BLaER1 treated with 17β-estradiol and CSF1 and Interleukin-3, amounts not matched to agents 10 nM and 100 nM (cell line): ENCODE results near the gene CALCOCO1.

Experiments used
- H3K27ac ChIP-seq, 11 experiments: shearing (Covaris generic); formaldehyde crosslinking; 2 replicates each; pipeline ENCODE4 v1.8.1; 2022
- H3K27me3 ChIP-seq, 11 experiments: shearing (Covaris generic); formaldehyde crosslinking; 2 replicates each; pipeline ENCODE4 v1.8.1; 2022
- H3K36me3 ChIP-seq, 11 experiments: shearing (Covaris generic); formaldehyde crosslinking; 2 replicates each; pipeline ENCODE4 v1.8.1; 2022
- H3K4me1 ChIP-seq, 10 experiments: shearing (Covaris generic); formaldehyde crosslinking; 2 replicates each; pipeline ENCODE4 v1.8.1; 2022
- H3K4me2 ChIP-seq, 11 experiments: shearing (Covaris generic); formaldehyde crosslinking; 2 replicates each; pipeline ENCODE4 v1.8.1; 2022
- H3K4me3 ChIP-seq, 10 experiments: shearing (Covaris generic); formaldehyde crosslinking; 2 replicates each; pipeline ENCODE4 v1.8.1; 2022
- H3K9ac ChIP-seq, 11 experiments: shearing (Covaris generic); formaldehyde crosslinking; 2 replicates each; pipeline ENCODE4 v1.8.1; 2022
- H3K9me3 ChIP-seq, 11 experiments: shearing (Covaris generic); formaldehyde crosslinking; replicated peaks in 1 of 11; 2 replicates each; pipeline ENCODE4 v1.8.1; 2022
- H4K20me1 ChIP-seq, 11 experiments: shearing (Covaris generic); formaldehyde crosslinking; 2 replicates each; pipeline ENCODE4 v1.8.1; 2022
- Cebpa-rat ChIP-seq, 11 experiments: shearing (Covaris generic); IDR thresholded peaks; 2 replicates each; pipeline ENCODE4 v1.8.1; 2022

The CALCOCO1 gene

DNA sequence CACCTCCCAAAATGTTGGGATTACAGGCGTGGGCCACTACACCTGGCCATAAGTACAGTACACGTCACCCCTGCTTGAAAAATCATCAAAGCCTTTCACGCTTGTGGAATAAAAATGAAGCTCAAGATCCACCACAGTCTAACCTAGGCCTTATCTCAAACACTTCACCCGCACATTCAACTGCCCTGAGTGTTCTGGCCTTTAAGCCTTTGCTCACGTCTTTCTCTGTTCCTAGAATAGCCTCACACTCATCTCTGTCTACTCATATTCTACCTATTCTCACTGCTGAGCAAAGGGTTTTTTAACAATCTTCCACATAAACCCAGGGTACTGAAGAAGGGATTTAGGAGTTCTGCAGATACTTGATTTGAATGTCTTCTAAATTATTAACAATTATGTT, 9.9 kb downstream of the CALCOCO1 start:
- Histone ChIP-seq H3K36me3 (peaks cover 36 to 100% (median 78%) of the 10 kb centered on the region in 11 experiments; a peak in 20 of 22 replicates), H4K20me1 (peaks cover 0 to 15% (median 0%) of the 10 kb centered on the region in 11 experiments; a peak in 3 of 22 replicates), H3K4me3 (no peak overlapping the region), H3K4me2 (no peak overlapping the region), H3K27me3 (no peaks in the 10 kb centered on the region), H3K9ac (no peak overlapping the region), H3K9me3 (no peaks in the 10 kb centered on the region), H3K27ac (no peak overlapping the region), H3K4me1 (no peaks in the 10 kb centered on the region)
- TF ChIP-seq Cebpa-rat (IDR thresholded peaks at IDR 0.05) = no peak

DNA sequence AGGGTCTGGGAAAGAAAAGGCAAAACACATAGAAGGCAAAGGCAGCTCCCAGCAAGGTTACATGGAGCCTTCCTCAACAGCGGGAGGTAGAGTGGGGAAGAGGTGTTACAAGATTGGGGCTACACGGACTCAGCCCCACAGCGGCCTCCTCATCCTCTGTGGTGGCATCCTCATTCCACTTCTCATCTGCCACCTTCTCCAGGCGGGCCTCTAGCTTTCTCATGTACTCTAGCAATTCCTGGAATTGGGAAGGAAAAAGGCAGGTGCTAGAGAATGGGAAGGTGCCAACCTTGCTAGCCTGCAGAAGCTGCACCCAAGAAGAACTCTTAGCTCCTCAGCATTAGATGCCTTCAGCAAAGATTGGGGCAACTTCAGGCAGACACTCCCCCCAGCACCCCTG, 13.2 kb downstream of the CALCOCO1 start:
- H3K4me2 ChIP-seq = no peak overlapping the region
- H3K27ac ChIP-seq = no peak overlapping the region
- H3K4me1 ChIP-seq = no peaks in the 10 kb centered on the region
- peaks cover 13 to 77% (median 52%) of the 10 kb centered on the region in 11 experiments; a peak in 20 of 22 replicates for H3K36me3 ChIP-seq
- TF ChIP-seq Cebpa-rat (IDR thresholded peaks at IDR 0.05) = no peak
- H3K9ac ChIP-seq = no peak overlapping the region
- H3K4me3 ChIP-seq = no peak overlapping the region
- no peaks in the 10 kb centered on the region for H3K9me3 ChIP-seq
- H4K20me1 ChIP-seq = peaks cover 0 to 26% (median 0%) of the 10 kb centered on the region in 11 experiments; a peak in 4 of 22 replicates
- no peaks in the 10 kb centered on the region for H3K27me3 ChIP-seq

DNA sequence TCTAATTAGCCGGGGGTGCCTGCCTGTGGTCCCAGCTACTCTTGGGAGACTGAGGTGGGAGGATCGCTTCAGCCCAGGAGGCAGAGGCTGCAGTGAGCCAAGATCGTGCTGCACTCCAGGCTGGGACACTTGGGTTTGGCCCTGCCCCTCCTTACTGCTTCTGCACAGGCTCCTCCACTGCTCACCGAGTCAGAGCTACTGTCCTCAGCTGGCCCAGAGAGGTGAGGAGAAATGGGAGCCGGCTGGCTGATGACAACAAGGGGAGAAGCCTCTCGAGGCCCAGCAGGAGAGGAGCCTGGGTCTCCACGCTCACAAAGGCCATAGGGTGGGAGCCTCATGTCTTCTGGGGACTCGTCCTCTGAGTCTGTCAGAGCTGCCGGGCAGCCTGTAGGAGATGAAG, 13.7 kb downstream of the CALCOCO1 start:
- TF ChIP-seq Cebpa-rat (IDR thresholded peaks at IDR 0.05) = no peak
- Histone ChIP-seq H3K27me3 (no peaks in the 10 kb centered on the region), H3K9ac (no peak overlapping the region), H3K4me3 (no peak overlapping the region), H3K36me3 (peaks cover 13 to 73% (median 48%) of the 10 kb centered on the region in 11 experiments; a peak in 19 of 22 replicates), H3K9me3 (no peaks in the 10 kb centered on the region), H4K20me1 (peaks cover 0 to 26% (median 0%) of the 10 kb centered on the region in 11 experiments; a peak in 4 of 22 replicates), H3K4me1 (no peaks in the 10 kb centered on the region), H3K4me2 (no peak overlapping the region), H3K27ac (no peak overlapping the region)

DNA sequence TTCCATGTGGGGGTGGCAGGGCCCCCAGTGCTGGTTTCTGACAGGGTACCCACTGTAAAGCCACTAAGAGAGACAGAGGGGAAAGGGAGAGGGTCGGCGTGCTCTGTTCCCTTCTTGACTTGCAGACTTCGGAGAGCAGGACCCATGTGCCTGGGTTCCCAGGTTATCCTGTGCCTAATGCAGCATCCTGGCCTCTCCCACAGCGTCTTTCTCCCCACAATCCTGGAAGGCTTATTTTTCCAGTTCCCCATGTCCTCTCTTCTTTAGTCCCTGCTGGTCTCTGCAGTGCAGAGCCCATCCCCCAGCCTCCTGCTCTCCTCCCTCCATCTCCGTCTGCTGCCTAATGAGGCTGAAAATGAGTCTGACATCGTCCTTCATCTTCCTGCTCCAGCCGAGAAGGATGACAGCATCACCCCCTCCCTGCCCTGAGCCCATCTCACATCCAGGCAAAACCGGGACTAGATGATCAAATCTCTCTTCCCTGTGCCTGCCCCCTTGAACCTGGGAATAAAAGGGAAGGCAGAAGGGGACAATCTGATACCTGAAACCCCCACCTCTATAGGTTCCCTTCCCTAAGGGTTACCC, 15.1 kb downstream of the CALCOCO1 start:
- H3K27me3 ChIP-seq = no peaks in the 10 kb centered on the region
- peaks cover 13 to 59% (median 46%) of the 10 kb centered on the region in 11 experiments; a peak in 18 of 22 replicates for H3K36me3 ChIP-seq
- H3K4me1 ChIP-seq = no peaks in the 10 kb centered on the region
- no peak overlapping the region for H3K27ac ChIP-seq
- TF ChIP-seq Cebpa-rat (IDR thresholded peaks at IDR 0.05) = no peak
- H3K9me3 ChIP-seq = no peaks in the 10 kb centered on the region
- H4K20me1 ChIP-seq = peaks cover 0 to 26% (median 0%) of the 10 kb centered on the region in 11 experiments; a peak in 4 of 22 replicates
- no peak overlapping the region for H3K4me2 ChIP-seq
- no peak overlapping the region for H3K9ac ChIP-seq
- H3K4me3 ChIP-seq = no peak overlapping the region

DNA sequence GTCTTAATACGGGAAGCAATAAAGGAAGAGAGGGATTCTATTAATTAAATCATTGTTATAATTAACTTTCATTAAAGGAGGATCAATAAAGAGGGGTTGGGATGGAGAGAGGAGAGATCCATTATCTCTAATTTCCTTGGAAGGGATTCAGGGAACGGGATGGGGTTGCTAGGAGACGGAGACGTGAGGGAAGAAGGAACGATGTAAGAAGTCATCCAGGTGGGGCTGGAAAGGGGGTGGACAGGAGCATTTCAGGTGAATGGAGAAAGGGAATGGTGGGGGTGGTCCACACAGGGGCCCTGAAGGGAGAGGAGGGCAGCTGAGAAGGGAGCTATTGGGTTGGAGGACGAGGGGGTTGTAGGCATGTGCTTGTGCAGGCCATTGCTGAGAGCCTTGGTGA, 17.2 kb downstream of the CALCOCO1 start:
- Histone ChIP-seq H3K4me3 (no peak overlapping the region), H3K27me3 (no peaks in the 10 kb centered on the region; a peak in 1 of 22 replicates), H3K36me3 (peaks cover 8 to 38% (median 27%) of the 10 kb centered on the region in 11 experiments; a peak in 17 of 22 replicates), H3K9ac (no peak overlapping the region), H3K4me2 (no peak overlapping the region), H4K20me1 (peaks cover 0 to 20% (median 0%) of the 10 kb centered on the region in 11 experiments; a peak in 4 of 22 replicates), H3K27ac (no peak overlapping the region), H3K4me1 (no peaks in the 10 kb centered on the region), H3K9me3 (no peaks in the 10 kb centered on the region)
- TF ChIP-seq Cebpa-rat (IDR thresholded peaks at IDR 0.05) = no peak

DNA sequence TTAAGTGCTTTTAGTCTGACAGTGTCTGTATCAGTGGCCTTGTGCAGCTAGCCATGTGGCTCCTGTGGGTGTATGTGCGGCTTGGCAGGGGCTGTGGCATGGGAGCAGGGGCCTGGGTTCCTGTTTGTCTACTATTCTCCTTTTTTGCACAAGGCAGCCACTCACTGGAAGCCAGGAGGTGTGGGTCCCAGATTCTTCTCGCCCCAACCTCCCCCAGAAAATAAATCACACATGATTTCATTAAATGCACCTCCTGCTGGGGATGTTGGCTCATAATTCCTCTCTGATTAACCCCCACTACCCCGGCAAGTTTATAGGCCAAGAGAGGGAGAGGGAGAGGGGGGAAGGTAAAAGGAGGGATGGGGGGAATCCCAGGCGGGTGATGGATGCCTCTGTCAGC, 17.6 kb downstream of the CALCOCO1 start:
- peaks cover 0 to 1% (median 0%) of the 10 kb centered on the region in 11 experiments; a peak in 5 of 22 replicates for H3K27me3 ChIP-seq
- no peak overlapping the region for H3K4me2 ChIP-seq
- H3K9ac ChIP-seq = no peak overlapping the region
- peaks cover 0 to 20% (median 0%) of the 10 kb centered on the region in 11 experiments; a peak in 4 of 22 replicates for H4K20me1 ChIP-seq
- TF ChIP-seq Cebpa-rat (IDR thresholded peaks at IDR 0.05) = no peak
- H3K4me1 ChIP-seq = no peaks in the 10 kb centered on the region
- H3K9me3 ChIP-seq = no peaks in the 10 kb centered on the region
- no peak overlapping the region for H3K27ac ChIP-seq
- H3K36me3 ChIP-seq = peaks cover 4 to 34% (median 23%) of the 10 kb centered on the region in 11 experiments; a peak in 16 of 22 replicates
- no peak overlapping the region for H3K4me3 ChIP-seq

DNA sequence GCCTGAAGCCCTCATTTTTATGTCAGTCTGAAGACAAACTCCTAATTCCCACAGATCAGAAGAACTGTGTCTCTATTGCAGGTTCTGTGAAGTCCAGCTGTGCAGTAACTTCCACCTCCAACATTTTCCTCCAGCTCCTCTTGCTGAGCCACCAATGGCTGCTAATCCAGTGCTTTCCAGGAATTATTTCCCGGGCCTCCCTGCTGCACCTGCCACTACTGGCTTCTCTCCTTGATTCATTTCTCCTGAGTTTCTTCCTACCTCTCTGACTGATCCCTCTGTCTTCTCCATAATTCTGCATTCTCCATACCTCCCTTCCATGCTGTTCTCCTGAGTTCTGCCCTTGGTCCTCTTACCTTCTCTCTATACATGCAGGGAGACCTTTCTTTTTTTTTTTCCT, 21.2 kb downstream of the CALCOCO1 start:
- H3K27me3 ChIP-seq = peaks cover 4 to 36% (median 30%) of the 10 kb centered on the region in 11 experiments; a peak in 20 of 22 replicates
- H4K20me1 ChIP-seq = peaks cover 0 to 11% (median 0%) of the 10 kb centered on the region in 11 experiments; a peak in 3 of 22 replicates
- H3K27ac ChIP-seq = no peak overlapping the region
- H3K4me2 ChIP-seq = no peak overlapping the region
- no peaks in the 10 kb centered on the region for H3K9me3 ChIP-seq
- H3K36me3 ChIP-seq = no peaks in the 10 kb centered on the region; a peak in 1 of 22 replicates
- no peak for TF ChIP-seq Cebpa-rat (IDR thresholded peaks at IDR 0.05)
- H3K9ac ChIP-seq = no peak overlapping the region
- H3K4me3 ChIP-seq = no peak overlapping the region
- no peaks in the 10 kb centered on the region for H3K4me1 ChIP-seq

DNA sequence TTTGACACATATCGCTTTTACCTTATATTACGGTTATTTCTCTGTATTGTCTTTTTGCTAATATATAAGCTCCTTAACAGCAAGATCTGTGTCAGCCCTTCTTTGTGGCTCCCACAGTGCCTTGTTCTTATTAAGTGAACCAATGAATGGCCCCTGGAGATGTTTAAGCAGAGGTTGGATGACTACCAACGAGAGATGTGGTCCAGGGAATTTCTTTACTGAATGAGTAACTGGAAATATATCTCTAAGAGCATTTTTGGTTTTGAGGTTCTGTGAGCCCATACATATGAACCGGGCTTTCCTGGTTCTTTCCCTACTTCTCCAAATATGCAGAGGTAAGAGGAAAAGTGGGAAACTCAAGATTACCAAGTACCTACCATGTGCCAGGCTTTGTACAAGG, 23.5 kb downstream of the CALCOCO1 start:
- Histone ChIP-seq H4K20me1 (peaks cover 0 to 9% (median 0%) of the 10 kb centered on the region in 11 experiments; a peak in 5 of 22 replicates), H3K27ac (no peak overlapping the region), H3K9ac (no peak overlapping the region), H3K9me3 (no peaks in the 10 kb centered on the region), H3K4me3 (no peak overlapping the region), H3K4me1 (no peaks in the 10 kb centered on the region), H3K27me3 (peaks cover 27 to 59% (median 53%) of the 10 kb centered on the region in 11 experiments), H3K4me2 (no peak overlapping the region), H3K36me3 (no peaks in the 10 kb centered on the region)
- TF ChIP-seq Cebpa-rat (IDR thresholded peaks at IDR 0.05) = no peak

DNA sequence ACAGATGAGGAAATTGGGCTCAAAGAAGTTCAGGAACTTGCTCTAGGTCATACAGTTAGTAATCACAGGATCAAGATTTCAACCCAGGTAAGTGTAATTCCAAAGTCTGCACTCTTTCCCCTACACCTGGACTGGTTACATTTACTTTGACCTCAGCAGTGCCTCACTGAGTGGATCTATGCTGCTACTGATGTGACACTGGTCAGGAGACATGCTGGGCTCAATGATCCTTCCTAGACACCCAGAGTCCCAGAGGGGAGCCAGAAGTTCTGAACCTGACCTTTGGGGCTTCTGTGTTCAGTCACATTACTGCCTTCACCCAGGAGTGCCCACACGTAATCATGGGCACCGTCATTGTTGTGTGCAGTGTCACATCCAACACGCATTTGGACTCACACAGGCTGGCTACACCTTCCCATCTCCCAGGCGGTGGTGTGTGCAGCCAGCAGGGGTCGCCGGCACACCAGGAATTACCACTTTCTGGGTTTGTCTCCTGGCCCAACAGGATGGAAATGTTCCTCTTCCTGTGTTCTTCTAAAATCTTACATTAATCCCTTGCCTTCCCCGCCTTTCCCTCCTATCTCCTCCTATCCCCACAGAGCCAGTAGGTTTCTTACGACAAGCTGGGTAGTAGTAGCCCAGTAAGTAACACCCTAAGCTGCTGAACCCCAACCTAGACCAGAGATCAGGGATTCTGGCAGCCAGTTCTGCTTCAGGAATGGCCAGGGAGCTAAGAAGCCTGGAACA, 25.6 kb downstream of the CALCOCO1 start:
- H3K4me1 ChIP-seq = no peaks in the 10 kb centered on the region; a peak in 1 of 20 replicates
- peaks cover 0 to 15% (median 0%) of the 10 kb centered on the region in 11 experiments; a peak in 6 of 22 replicates for H4K20me1 ChIP-seq
- no peaks in the 10 kb centered on the region for H3K36me3 ChIP-seq
- H3K9ac ChIP-seq = no peak overlapping the region
- H3K9me3 ChIP-seq = peaks cover 0 to 4% (median 0%) of the 10 kb centered on the region in 11 experiments; a peak in 3 of 22 replicates
- no peak overlapping the region for H3K4me2 ChIP-seq
- no peak for TF ChIP-seq Cebpa-rat (IDR thresholded peaks at IDR 0.05)
- H3K4me3 ChIP-seq = no peak overlapping the region
- no peak overlapping the region for H3K27ac ChIP-seq
- peaks cover 48 to 80% (median 74%) of the 10 kb centered on the region in 11 experiments for H3K27me3 ChIP-seq
